ENCODE results near the gene TXNDC9. TPM values are rescaled to one million over a fixed set of nuclear protein-coding genes. Genes with fewer than 3 reads are reported as not detected.
"Not testable (repeated sequence)": the region's sequence is repeated elsewhere in the genome, so short reads cannot be mapped to it uniquely, and the experiment has no call there.

Gene TXNDC9
- total RNA-seq, 2 experiments from 2014 or later, result 29.0 to 34.1 TPM

DNA sequence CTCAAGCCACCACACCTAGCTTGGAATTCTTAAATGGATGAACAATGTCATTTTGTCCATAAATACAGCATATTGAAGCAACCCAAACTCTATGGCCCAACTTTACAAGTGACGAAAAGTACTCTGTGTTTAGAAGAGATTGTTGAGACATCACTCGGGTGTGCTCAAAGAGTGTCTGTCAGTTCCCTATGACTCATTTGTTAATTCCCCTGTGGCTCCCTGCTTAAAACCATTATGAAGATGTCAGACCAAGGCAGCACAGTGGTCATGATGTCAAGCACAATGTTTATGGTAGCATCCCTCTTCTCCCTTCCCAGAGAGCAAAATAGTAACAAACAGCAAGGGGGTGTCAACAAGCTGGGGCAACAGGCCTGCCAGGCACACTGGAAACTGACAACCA lies 38.1 kb downstream of the TXNDC9 start:
- CTCF ChIA-PET, result no interaction called here
- no peaks in the 10 kb centered on the region for H3K27me3 Mint-ChIP-seq

DNA sequence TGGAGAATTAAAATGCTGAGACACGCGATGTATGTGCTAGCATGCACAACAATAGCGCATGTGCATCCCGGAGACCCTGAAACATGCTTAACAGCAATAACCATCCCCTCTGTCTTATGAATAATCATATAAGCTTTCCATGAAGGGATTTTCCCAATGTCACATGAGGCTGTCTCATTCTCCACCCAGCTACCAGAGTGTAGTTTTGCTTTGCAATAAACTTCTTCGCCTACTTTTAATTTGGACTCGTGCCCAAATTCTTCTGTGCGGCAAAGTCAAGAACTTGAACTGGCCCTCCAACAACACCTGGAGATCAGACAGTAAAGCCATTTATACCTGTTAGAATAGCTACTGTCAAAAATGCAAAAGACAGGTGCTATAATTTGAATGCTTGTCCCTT lies 50.6 kb downstream of the TXNDC9 start:
- Mint-ChIP-seq H3K9me3 (ENCODE audit: low read depth) (no peaks in the 10 kb centered on the region), H3K36me3 (peaks cover 8% of the 10 kb centered on the region), H3K27ac (no peak overlapping the region), H3K4me3 (no peak overlapping the region), H3K4me1 (no peaks in the 10 kb centered on the region), H3K27me3 (no peaks in the 10 kb centered on the region)
- DNase-seq (no peak), ATAC-seq (no peak)
- CTCF ChIA-PET, result no interaction called here

More for the DNA sequence above, 38.1 kb downstream of the TXNDC9 start:
- ATAC-seq (no peak), DNase-seq (no peak)
- Mint-ChIP-seq H3K27ac (no peak overlapping the region), H3K4me1 (no peaks in the 10 kb centered on the region), H3K4me3 (no peak overlapping the region), H3K9me3 (ENCODE audit: low read depth) (no peaks in the 10 kb centered on the region), H3K36me3 (peaks cover 8% of the 10 kb centered on the region)

DNA sequence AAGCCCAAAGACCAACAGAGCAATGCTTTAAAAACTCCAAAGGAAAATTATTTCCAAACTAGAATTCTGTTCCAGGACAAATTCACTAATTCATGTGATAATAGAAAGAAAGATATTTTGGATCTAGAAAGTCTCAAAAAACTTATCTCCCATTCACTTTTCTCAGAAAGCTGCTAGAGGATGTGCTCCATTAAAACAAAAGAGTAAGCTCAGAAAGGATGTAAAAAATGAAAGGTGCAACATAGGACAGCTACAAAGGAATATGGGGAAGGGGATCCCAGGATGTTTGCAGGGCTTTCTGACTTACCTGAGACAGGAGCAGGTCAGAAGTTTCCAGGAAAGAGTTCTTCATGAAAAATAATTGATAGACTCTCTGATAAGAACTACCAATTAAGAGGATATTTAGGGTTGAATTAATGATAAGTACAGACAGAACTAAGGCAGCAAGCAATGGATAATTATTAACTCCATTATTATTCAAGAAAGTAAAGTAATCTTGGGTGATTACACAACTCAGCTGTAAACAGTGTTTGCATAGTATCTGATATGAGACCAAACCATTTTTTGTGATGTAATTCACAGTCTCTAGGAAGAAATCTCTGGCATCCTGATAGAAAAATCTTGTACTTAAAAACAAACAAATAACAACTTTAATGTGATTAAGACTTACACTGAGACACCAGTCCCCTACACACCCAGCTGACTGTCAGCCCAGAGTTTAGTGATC lies 56.0 kb downstream of the TXNDC9 start:
- Mint-ChIP-seq H3K4me3 (no peak overlapping the region), H3K4me1 (no peaks in the 10 kb centered on the region), H3K36me3 (peaks cover 25% of the 10 kb centered on the region)

DNA sequence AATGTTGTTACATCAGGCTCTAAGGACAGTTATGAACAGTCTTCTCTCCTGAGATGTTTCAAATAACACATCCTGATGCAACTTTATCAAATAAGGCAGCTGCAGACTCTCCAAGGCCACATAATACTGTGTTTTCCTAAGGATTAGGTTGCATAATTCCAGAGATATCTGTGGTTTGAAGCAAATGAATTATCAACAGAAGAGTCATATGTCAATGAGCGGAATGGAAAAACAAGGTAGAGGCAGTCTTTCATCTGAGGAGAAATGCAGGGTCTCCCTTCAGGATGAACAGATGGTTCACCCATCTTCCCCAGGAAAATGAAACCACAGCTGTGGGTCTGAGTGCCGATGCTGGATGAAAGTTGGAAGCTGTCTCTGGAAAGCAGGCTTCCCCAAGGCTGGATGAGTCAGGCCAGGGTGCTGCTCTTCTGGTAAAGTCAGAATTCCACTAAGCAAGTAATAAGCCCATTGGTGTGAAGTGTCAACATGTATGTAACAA lies 57.3 kb downstream of the TXNDC9 start:
- Mint-ChIP-seq H3K9me3 (ENCODE audit: low read depth) (peaks cover 6% of the 10 kb centered on the region), H3K27me3 (no peaks in the 10 kb centered on the region), H3K27ac (no peak overlapping the region), H3K4me1 (no peaks in the 10 kb centered on the region), H3K4me3 (no peak overlapping the region), H3K36me3 (peaks cover 22% of the 10 kb centered on the region)
- DNase-seq (no peak), ATAC-seq (no peak)
- CTCF ChIA-PET, result no interaction called here

More for the DNA sequence above, 56.0 kb downstream of the TXNDC9 start:
- H3K27ac Mint-ChIP-seq, result no peak overlapping the region
- CTCF ChIA-PET, result interaction anchor here (1.7 kb wide), 1 partner anchor 22 kb away, joined by 3 read pairs; no protein-coding TSS in a partner anchor
- peaks cover 6% of the 10 kb centered on the region for H3K9me3 Mint-ChIP-seq (ENCODE audit: low read depth)
- no peak for DNase-seq
- ATAC-seq, result no peak
- H3K27me3 Mint-ChIP-seq, result no peaks in the 10 kb centered on the region

DNA sequence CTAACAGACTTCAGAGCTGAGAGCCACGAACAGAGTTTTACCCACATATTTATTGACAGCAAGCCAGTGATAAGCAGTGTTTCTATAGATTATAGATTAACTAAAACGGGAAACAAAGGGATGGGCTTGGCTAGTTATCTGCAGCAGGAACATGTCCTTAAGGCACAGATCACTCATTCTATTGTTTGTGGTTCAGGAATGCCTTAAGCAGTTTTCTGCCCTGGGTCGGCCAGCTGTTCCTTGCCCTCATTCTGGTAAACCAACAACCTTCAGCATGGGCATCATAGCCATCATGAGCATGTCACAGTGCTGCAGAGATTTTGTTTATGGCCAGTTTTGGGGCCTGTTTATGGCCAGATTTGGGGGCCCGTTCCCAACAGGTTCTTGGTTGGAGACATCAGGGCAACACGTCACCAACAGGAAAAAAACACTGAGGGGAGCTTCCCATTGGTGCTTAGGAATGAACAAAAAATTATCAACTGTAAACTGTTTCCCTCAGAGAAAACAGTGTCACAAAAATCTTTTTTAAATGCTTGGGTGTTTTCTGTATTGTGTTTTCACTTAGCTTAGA lies 57.9 kb downstream of the TXNDC9 start:
- CTCF ChIA-PET; H3K4me1 Mint-ChIP-seq; H3K27ac Mint-ChIP-seq; DNase-seq; ATAC-seq; H3K4me3 Mint-ChIP-seq; H3K9me3 Mint-ChIP-seq (ENCODE audit: low read depth); H3K27me3 Mint-ChIP-seq: not testable (repeated sequence)
- peaks cover 22% of the 10 kb centered on the region for H3K36me3 Mint-ChIP-seq

DNA sequence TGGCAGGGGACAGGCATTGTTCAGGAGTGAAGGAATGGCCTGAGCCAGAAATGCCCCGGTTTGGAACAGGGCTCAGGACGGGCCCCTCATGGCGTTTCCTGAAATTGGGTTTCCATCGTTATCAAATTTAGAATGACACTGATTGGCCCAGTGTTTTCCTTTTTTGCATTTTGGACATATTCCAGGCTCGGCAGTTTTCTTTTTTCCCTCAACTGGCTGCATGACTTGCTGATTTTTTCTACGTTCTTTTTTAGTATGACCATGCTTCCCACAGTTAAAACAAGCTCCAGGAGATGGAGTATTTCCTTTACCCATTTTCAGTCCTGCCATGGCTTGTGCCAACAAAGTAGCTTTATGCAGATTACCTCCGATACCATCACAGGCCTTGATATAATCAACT lies 60.3 kb downstream of the TXNDC9 start:
- CTCF ChIA-PET, result no interaction called here
- no peak for ATAC-seq

More for the DNA sequence above, 60.3 kb downstream of the TXNDC9 start:
- no peaks in the 10 kb centered on the region for H3K4me1 Mint-ChIP-seq
- no peaks in the 10 kb centered on the region for H3K27me3 Mint-ChIP-seq
- peaks cover 18% of the 10 kb centered on the region for H3K36me3 Mint-ChIP-seq
- DNase-seq, result no peak
- H3K27ac Mint-ChIP-seq, result no peak overlapping the region
- no peak overlapping the region for H3K4me3 Mint-ChIP-seq
- peaks cover 11% of the 10 kb centered on the region for H3K9me3 Mint-ChIP-seq (ENCODE audit: low read depth)

Other genes with a start within 250 kb of the TXNDC9 start
- under 1 TPM; 0.47 to 0.58 TPM for gene C2orf15, start 194.6 kb downstream of the TXNDC9 start, total RNA-seq
- 1 to 10 TPM; 5.0 to 7.2 TPM for gene TSGA10, start 181.4 kb downstream of the TXNDC9 start, total RNA-seq
- 1 to 10 TPM; 5.3 to 7.2 TPM for gene LIPT1, start 181.4 kb downstream of the TXNDC9 start, total RNA-seq
- 10 to 100 TPM; 57.4 to 63.1 TPM for gene MITD1, start 155.3 kb downstream of the TXNDC9 start, total RNA-seq
- 10 to 100 TPM; 24.4 to 26.2 TPM for gene MRPL30, start 155.1 kb downstream of the TXNDC9 start, total RNA-seq
- gene LYG2, start 80.7 kb downstream of the TXNDC9 start, total RNA-seq, result not detected
- 1 to 10 TPM in 1 of 2 experiments, under 1 TPM in 1; 0.98 to 1.8 TPM for gene LYG1, start 35.1 kb downstream of the TXNDC9 start, total RNA-seq
- 10 to 100 TPM; 45.0 to 62.1 TPM for gene EIF5B, start 1.1 kb upstream of the TXNDC9 start, total RNA-seq
- gene REV1, start 153.7 kb upstream of the TXNDC9 start, total RNA-seq, result 10 to 100 TPM; 37.7 to 41.8 TPM